Nephron progenitor cell (in vitro differentiated cells): ENCODE data around the gene RBM20.
"Not testable (repeated sequence)": the region's sequence is repeated elsewhere in the genome, so short reads cannot be mapped to it uniquely, and the experiment has no call there.

Experiments
- DNase-seq: peaks from one replicate; pipeline ENCODE4 v3.0.0; 2021
- H3K27ac Mint-ChIP-seq: 2 replicates; pipeline ENCODE4 v1.8.0; 2021; ENCODE audit warnings: mild to moderate bottlenecking, moderate library complexity, mixed read lengths
- H3K27me3 Mint-ChIP-seq: 2 replicates; pipeline ENCODE4 v1.8.0; 2021; ENCODE audit warnings: mild to moderate bottlenecking, low read depth, mixed read lengths; ENCODE audit not compliant: poor library complexity
- H3K36me3 Mint-ChIP-seq: 2 replicates; pipeline ENCODE4 v1.8.0; 2021; ENCODE audit warnings: low read depth, mixed read lengths
- H3K4me1 Mint-ChIP-seq: 2 replicates; pipeline ENCODE4 v1.8.0; 2021; ENCODE audit warnings: mixed read lengths
- H3K4me3 Mint-ChIP-seq: 2 replicates; pipeline ENCODE4 v1.8.0; 2021; ENCODE audit warnings: mild to moderate bottlenecking, moderate library complexity, mixed read lengths
- H3K9me3 Mint-ChIP-seq: 2 replicates; pipeline ENCODE4 v1.8.0; 2021; ENCODE audit warnings: mild to moderate bottlenecking, moderate library complexity, mixed read lengths
- CTCF ChIP-seq: fragments of 200-600 bp; sonication (generic); IDR thresholded peaks from 2 replicates; pipeline ENCODE4 v1.5.0; 2021; ENCODE audit warnings: antibody characterized with exemption

The RBM20 gene

GRCh38 chr10:110723224-110723891, 79.2 kb downstream of the RBM20 start:
- H3K9me3 Mint-ChIP-seq = no peaks in the 10 kb centered on the region
- H3K4me1 Mint-ChIP-seq = peaks cover 29% of the 10 kb centered on the region
- H3K27ac Mint-ChIP-seq = no peak overlapping the region
- peaks cover 7% of the 10 kb centered on the region for H3K36me3 Mint-ChIP-seq
- no peak for DNase-seq
- peaks cover 5% of the 10 kb centered on the region for H3K27me3 Mint-ChIP-seq
- TF ChIP-seq CTCF = no peak
- H3K4me3 Mint-ChIP-seq = no peak overlapping the region

- H3K27me3 Mint-ChIP-seq = peaks cover 5% of the 10 kb centered on the region
Observed at GRCh38 chr10:110724116-110724921, 80.2 kb downstream of the RBM20 start.

GRCh38 chr10:110724937-110725336, 80.8 kb downstream of the RBM20 start:
- DNase-seq = no peak
- Mint-ChIP-seq H3K9me3 (no peaks in the 10 kb centered on the region), H3K4me3 (no peak overlapping the region), H3K4me1 (peaks cover 27% of the 10 kb centered on the region), H3K27me3 (peaks cover 5% of the 10 kb centered on the region), H3K36me3 (peaks cover 7% of the 10 kb centered on the region), H3K27ac (no peak overlapping the region)
- no peak for TF ChIP-seq CTCF

More at GRCh38 chr10:110724116-110724921, 80.2 kb downstream of the RBM20 start:
- Mint-ChIP-seq H3K27ac (no peak overlapping the region), H3K9me3 (no peaks in the 10 kb centered on the region), H3K4me3 (no peak overlapping the region), H3K4me1 (peaks cover 30% of the 10 kb centered on the region), H3K36me3 (peaks cover 7% of the 10 kb centered on the region)
- TF ChIP-seq CTCF = no peak
- DNase-seq = no peak

- peak overlapping the region; percentile 82 for H3K27ac Mint-ChIP-seq
- H3K36me3 Mint-ChIP-seq = peaks cover 2% of the 10 kb centered on the region
- H3K9me3 Mint-ChIP-seq = no peaks in the 10 kb centered on the region
- DNase-seq = peak; percentile 26
- no peaks in the 10 kb centered on the region for H3K27me3 Mint-ChIP-seq
- peaks cover 34% of the 10 kb centered on the region for H3K4me1 Mint-ChIP-seq
- H3K4me3 Mint-ChIP-seq = no peak overlapping the region
- no peak for TF ChIP-seq CTCF
Observed at GRCh38 chr10:110725801-110726630, 81.9 kb downstream of the RBM20 start.

- not testable (repeated sequence) for H3K27me3 Mint-ChIP-seq, H3K36me3 Mint-ChIP-seq, H3K4me3 Mint-ChIP-seq, DNase-seq, H3K9me3 Mint-ChIP-seq, H3K27ac Mint-ChIP-seq
- peaks cover 35% of the 10 kb centered on the region for H3K4me1 Mint-ChIP-seq
Observed at GRCh38 chr10:110727785-110728184, 83.6 kb downstream of the RBM20 start.
